ENCODE measurements around the gene AGPAT2.
"Not testable (repeated sequence)": the region's sequence is repeated elsewhere in the genome, so short reads cannot be mapped to it uniquely, and the experiment has no call there.

AGPAT2 gene

GRCh38 chr9:136650021-136650420, 37.2 kb downstream of the AGPAT2 start:
- DNase-seq (ENCODE audit: low read depth in 1 of 2, low spot score in 1 of 2) = no peak

DNA sequence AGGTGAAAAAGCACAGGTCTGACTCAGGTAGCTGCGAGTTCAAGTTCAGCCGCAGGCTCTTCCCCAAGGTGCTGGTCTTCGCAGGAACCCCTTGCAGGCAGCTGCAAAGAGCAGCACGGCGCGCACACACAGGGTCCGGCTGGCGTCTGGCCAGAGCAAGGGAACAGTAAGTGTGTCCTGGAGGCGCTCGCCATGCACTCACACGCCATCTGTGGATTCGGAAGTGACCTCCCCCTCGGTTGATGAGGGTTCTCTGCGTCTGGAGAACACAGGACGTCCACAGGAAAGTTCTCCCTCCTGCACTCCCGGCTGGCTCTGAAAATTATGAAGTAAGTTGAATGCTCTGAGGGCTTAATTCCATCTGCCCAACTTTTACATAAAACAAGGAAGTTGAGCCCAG, 38.5 kb downstream of the AGPAT2 start:
- no peak for DNase-seq (ENCODE audit: low read depth in 1 of 2, low spot score in 1 of 2)

GRCh38 chr9:136646827-136647711, 40.2 kb downstream of the AGPAT2 start:
- no peak for DNase-seq (ENCODE audit: low read depth in 1 of 2, low spot score in 1 of 2)

DNA sequence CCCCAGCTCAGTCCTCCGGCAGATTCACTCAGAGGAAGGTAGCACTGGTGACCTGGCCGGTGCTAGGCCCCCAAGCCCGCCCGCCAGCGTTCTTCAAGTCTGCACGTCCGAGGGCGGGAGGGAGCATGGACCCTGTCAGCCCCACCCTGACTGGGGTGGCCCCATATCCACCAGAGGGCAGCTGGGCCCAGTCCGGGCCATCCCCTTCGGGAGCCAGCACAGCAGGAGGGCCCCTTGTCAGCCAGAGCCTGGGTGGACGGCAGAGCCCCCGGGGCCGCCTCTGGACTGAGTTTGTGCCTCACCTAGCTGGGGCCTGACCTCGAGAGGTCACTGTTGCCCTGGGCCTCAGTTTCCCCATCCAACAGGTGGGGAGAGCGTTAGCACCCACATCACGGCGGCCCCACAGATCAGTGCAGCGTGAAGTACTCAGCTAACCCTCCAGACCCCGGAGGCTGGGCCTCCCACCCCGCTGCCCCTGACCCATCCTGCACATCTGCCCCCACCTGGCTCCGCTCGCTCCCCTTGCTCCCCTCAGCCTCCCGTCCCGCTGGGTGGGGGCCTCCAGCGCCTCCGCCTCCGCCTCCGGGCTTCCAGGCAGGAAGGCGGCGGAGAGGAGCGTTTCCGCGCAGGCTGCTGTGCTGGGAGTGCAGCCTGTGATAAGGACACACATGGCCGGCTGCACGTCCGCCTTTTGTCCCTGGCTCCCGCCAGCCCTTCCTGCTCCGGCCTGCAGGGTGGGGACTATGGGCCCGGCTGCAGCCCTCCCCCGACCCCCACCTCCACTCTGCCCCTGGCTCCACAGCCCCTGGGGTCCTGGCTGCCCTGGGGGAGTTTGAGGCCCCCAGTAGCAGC, 41.1 kb downstream of the AGPAT2 start:
- no peak for DNase-seq (ENCODE audit: low read depth in 1 of 2, low spot score in 1 of 2)

GRCh38 chr9:136645352-136645902, 41.8 kb downstream of the AGPAT2 start:
- no peak for DNase-seq (ENCODE audit: low read depth in 1 of 2, low spot score in 1 of 2)

DNA sequence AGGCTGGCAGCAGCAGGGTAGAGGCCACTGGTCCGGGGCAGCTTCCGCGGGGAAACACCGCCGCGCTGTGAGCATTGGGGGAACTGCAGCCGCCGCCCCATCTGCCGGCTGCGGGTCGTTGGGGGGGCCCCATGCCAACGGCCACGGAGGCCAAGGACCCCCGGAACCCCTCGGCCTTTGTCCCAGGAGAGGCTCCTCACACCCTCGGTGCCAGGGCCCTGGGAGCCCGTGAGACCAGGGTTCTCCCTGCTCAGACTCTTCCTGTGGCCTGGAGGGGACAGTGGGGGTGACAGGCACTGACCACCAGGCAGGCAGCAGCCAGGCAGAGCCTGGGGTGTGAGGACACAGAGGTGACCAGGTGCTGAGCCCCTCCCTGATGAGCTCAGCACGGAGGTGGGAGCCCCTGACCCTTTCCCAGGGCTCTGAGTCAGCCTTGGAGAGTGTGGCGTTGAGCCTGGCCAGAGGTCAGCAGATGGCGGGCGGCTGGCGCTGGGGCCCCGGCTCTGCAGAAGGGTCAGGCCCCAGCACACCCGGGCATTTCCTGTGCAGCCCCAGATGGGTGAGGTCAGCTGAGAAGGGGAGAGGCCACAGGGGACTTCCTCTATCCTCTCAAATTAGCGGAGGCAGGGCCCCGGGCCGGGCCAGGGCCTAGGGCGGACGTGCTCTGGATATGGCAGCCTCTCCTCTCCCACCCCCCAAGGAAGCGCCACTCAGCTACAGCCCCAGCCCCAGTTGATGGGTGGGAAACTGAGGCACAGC, 42.5 kb downstream of the AGPAT2 start:
- peak; percentile 47 to 59 for DNase-seq (ENCODE audit: low read depth in 1 of 2, low spot score in 1 of 2)

DNA sequence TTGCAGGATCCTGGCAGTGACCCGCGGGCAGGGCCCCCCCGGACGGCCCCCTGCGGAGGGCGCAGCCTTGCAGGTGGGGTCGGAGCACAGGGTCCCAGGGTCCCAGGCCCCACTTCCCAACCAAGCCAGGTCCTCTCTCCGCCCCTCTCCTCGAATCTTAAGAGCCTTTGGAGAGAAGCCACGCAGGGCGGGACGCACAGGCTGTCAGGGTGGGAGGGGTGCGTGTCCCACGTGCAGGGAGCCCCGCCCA, 43.0 kb downstream of the AGPAT2 start:
- DNase-seq (ENCODE audit: low read depth in 1 of 2, low spot score in 1 of 2) = no peak

GRCh38 chr9:136643596-136644342, 43.5 kb downstream of the AGPAT2 start:
- no peak for DNase-seq (ENCODE audit: low read depth in 1 of 2, low spot score in 1 of 2)

DNA sequence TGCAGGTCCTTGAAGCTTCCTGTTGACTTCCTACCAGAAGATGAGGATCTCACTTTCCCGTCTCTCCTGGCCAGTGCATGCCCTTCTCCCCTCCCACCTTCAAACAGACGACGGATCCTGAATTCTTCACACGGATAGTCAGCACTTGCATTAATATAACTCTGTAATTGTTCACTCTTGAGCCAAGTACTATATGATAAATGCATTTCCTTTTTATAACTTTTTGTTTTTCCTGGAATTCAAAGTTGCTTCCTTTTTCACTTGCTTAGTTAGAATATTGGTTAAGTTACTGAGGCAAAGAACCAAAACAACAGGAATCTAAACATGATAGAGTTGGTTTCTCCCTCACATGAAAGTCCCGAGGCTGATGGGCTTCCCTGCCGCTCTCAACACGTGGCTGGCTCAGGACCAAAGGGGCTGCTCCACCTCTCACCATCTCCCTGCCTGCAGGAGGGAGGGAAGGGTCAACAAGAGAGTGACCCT, 44.8 kb downstream of the AGPAT2 start:
- DNase-seq (ENCODE audit: low read depth in 1 of 2, low spot score in 1 of 2) = no peak

DNA sequence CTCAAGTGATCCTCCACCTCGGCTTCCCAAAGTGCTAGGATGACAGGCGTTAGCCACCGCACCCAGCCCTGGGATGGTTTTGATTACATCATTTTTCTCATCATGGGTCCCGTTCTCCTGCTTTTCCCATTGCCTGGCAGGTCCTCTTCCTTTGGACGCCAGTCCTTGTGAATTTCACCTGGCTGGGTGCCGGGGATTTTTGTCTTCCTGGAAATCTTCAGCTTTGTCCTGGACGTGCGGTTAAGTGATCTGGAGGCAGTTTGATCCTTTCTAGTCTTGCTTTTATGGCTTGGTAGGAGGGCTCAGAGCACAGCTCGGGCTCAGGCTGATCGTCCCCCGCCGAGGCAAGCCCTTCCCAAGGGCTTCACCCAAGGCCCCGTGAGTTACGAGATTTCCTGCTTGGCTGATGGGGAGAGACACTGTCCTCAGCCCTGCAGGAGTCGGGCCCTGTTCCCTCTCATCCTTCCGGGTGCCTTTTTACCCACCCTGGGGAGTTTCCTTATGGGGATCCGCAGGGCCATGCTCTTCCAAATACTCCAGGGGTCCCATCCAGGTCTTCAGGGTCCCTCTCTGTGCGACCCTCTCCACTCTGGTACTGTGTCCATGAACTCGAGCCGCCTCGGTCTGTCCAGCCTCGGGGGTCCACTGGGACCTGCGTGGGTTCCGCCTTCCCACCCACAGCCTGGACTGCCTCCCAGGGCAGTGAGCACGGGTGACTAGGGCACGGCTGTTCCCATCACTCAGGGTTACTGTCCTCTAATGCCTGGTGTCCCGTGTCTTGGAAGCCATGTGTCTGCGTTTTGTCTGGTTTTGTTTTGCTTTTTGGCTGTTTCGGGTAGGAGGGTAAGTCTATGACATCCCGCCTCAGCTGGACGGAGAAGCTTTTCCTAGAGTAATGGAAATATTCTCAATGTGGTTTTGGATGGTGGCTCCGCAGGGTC, 46.8 kb downstream of the AGPAT2 start:
- DNase-seq (ENCODE audit: low read depth in 1 of 2, low spot score in 1 of 2) = no peak

GRCh38 chr9:136634904-136635303, 52.4 kb downstream of the AGPAT2 start:
- DNase-seq (ENCODE audit: low read depth in 1 of 2, low spot score in 1 of 2) = no peak

- DNase-seq (ENCODE audit: low read depth in 1 of 2, low spot score in 1 of 2) = not testable (repeated sequence)
These were observed 54.7 kb downstream of the AGPAT2 start for GRCh38 chr9:136632491-136633106.

DNA sequence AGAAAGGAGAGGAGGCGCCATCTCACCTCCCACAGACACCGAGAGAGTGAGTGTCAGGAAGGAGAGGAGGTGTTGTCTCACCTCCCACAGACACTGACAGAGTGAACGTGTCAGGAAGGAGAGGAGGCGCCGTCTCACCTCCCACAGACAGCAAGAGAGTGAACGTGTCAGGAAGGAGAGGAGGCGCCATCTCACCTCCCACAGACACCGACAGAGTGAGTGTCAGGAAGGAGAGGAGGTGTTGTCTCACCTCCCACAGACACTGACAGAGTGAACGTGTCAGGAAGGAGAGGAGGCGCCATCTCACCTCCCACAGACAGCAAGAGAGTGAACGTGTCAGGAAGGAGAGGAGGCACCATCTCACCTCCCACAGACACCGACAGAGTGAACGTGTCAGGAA, 55.2 kb downstream of the AGPAT2 start:
- DNase-seq (ENCODE audit: low read depth in 1 of 2, low spot score in 1 of 2) = not testable (repeated sequence)

DNA sequence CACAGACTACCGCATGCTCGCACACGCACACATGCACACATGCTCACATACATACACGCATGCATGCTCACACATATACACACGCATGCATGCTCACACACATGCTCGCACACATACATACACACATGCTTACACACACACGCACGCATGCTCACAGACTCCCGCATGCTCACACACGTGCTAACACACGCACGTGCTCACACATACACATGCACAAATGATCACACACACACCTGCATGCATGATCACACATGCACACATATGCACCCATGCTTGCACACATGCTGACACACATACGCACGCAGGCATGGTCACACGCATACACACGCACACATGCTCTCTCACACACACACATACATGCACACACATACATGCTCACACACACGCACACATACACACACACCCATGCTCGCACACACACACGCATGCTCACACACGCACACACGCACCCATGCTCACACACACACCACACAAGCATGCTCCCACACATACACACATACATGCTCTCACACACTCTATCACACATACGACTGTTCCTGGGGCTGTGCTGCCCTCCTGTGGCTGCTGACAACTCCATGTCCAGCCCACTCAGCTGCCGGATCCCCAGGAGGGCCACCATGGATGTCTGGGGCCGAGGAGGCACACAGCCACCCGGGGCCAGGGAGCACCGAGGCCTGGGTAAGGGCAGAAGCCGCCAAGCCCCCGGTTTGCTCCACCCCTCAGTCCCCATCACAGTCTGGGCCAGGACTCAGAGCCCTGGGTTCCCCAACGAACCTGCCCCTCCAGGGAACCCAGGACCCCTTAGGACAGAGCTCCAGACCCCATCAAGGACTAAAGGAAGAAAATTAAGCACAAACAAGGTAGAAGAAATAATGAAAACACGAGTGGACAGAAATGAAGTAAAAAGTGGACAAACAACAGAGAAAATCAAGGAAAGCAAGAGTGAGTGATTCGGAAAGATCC, 55.9 kb downstream of the AGPAT2 start:
- peak; percentile 59 to 67 for DNase-seq (ENCODE audit: low read depth in 1 of 2, low spot score in 1 of 2)

GRCh38 chr9:136630662-136630992, 56.6 kb downstream of the AGPAT2 start:
- DNase-seq (ENCODE audit: low read depth in 1 of 2, low spot score in 1 of 2) = no peak

- no peak for DNase-seq (ENCODE audit: low read depth in 1 of 2, low spot score in 1 of 2)
These were observed 57.2 kb downstream of the AGPAT2 start for GRCh38 chr9:136629879-136630661.
